C4-2B (cell line): ENCODE results near the gene BABAM2.
A peak's percentile ranks its signal among the peaks of the same experiment; 100 is the strongest.

Source experiments
- H3K27ac ChIP-seq: fragments of 450-650 bp; 2 replicates; pipeline ENCODE4 v1.5.1; 2017
- CTCF ChIP-seq: fragments of 450-650 bp; conservative IDR thresholded peaks from 2 replicates; pipeline ENCODE4 v1.5.1; 2017; ENCODE audit warnings: mild to moderate bottlenecking
- ZFX ChIP-seq: fragments of 450-650 bp; IDR thresholded peaks from 2 replicates; pipeline ENCODE4 v1.6.1; 2017

The BABAM2 gene

GRCh38 chr2:28313220-28313784 is 422.8 kb downstream of the BABAM2 start:
- TF ChIP-seq ZFX (no peak), CTCF (no peak)
- no peak overlapping the region for H3K27ac ChIP-seq

GRCh38 chr2:28314968-28315367 is 424.4 kb downstream of the BABAM2 start:
- TF ChIP-seq CTCF (no peak), ZFX (no peak)
- H3K27ac ChIP-seq = no peak overlapping the region

- H3K27ac ChIP-seq = no peak overlapping the region
- no peak for TF ChIP-seq CTCF
- no peak for TF ChIP-seq ZFX
Observed at GRCh38 chr2:28316546-28317335, 426.2 kb downstream of the BABAM2 start.

- H3K27ac ChIP-seq = no peak overlapping the region
- TF ChIP-seq ZFX = no peak
- no peak for TF ChIP-seq CTCF
Observed at GRCh38 chr2:28317390-28317789, 426.9 kb downstream of the BABAM2 start.

- TF ChIP-seq ZFX (no peak), CTCF (no peak)
- no peak overlapping the region for H3K27ac ChIP-seq
Observed at GRCh38 chr2:28318023-28318422, 427.5 kb downstream of the BABAM2 start.

GRCh38 chr2:28318462-28319117 is 428.1 kb downstream of the BABAM2 start:
- TF ChIP-seq ZFX (no peak), CTCF (no peak)
- 0 out of 2 replicates have a peak overlapping the region, but pooled peaks have one; percentile 12 for H3K27ac ChIP-seq
